Measurements from ENCODE around the gene KRTAP10-7. TPM values are rescaled to one million over a fixed set of nuclear protein-coding genes. Genes with fewer than 3 reads are reported as not detected.
"Not testable (repeated sequence)": the region's sequence is repeated elsewhere in the genome, so short reads cannot be mapped to it uniquely, and the experiment has no call there.

KRTAP10-7 gene
- total and polyA plus RNA-seq, 7 donors = not detected

DNA sequence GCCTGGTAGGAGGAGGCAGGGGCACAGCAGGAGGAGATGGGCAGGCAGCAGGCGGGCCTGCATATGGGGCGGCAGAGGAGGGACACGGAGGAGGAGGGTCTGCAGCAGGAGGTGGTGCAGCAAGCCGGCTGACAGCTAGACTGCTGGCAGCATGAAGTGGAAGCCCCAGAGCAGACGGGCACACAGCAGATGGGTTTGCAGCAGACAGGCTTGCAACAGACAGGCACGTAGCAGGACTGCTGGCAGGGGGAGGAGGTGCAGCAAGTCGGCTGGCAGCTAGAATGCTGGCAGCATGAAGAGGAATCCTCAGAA, 20.6 kb upstream of the KRTAP10-7 start:
- 66 to 75% methylated on average over 7 of the region's 7 CpGs for WGBS, 2 donors
- Histone ChIP-seq H3K9me3 (peaks cover 0 to 10% (median 4%) of the 10 kb centered on the region in 4 donors), H3K4me3 (no peak overlapping the region), H3K36me3 (no peaks in the 10 kb centered on the region), H3K27me3 (peaks cover 0 to 10% (median 6%) of the 10 kb centered on the region in 3 donors), H3K27ac (no peak overlapping the region), H3K4me1 (no peaks in the 10 kb centered on the region)
- no peak for TF ChIP-seq POLR2A (IDR thresholded peaks at IDR 0.05)
- no peak for TF ChIP-seq POLR2AphosphoS5 (IDR thresholded peaks at IDR 0.05)
- TF ChIP-seq, protein P1, sequence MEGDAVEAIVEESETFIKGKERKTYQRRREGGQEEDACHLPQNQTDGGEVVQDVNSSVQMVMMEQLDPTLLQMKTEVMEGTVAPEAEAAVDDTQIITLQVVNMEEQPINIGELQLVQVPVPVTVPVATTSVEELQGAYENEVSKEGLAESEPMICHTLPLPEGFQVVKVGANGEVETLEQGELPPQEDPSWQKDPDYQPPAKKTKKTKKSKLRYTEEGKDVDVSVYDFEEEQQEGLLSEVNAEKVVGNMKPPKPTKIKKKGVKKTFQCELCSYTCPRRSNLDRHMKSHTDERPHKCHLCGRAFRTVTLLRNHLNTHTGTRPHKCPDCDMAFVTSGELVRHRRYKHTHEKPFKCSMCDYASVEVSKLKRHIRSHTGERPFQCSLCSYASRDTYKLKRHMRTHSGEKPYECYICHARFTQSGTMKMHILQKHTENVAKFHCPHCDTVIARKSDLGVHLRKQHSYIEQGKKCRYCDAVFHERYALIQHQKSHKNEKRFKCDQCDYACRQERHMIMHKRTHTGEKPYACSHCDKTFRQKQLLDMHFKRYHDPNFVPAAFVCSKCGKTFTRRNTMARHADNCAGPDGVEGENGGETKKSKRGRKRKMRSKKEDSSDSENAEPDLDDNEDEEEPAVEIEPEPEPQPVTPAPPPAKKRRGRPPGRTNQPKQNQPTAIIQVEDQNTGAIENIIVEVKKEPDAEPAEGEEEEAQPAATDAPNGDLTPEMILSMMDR (IDR thresholded peaks at IDR 0.05) = no peak
- no peak for TF ChIP-seq EP300 (IDR thresholded peaks at IDR 0.05)
- intact Hi-C loops (cut with DNase I) = no loop called here
- no peak for DNase-seq

DNA sequence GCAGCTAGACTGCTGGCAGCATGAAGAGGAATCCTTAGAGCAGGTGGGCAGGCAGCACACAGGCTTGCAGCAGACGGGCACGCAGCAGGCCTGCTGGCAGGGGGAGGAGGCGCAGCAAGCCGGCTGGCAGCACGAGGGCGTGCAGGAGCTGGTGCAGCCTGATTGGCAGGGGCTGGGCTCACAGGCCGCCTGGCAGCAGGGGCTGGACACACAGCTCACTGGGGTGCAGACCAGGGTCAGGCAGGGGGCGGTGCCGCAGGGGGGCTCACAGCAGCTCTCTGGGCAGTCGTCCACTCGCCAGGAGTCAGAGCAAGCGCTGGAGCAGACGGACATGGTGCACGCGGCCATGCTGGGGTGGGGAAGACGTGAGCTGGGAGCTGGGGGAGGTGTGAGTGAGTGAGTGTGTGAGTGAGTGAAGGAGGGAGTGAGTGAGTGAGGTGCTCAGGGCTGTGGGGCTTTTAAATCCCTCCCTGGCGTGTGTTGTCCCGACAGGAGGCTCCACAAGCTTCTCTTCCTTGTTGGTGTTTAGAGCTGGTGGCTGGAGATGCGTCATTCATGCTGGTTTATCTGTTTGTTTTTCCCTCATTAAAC, 20.1 kb upstream of the KRTAP10-7 start, which contains the start of gene KRTAP10-5:
Gene KRTAP10-5 (minus strand): TSS at position 374 of the 591 bp plus-strand sequence. CDS start 26 bp downstream, at position 348.
- 23 to 46% methylated on average over 19 of the region's 19 CpGs for WGBS, 2 donors
- H3K4me3 ChIP-seq; intact Hi-C loops (cut with DNase I); H3K9me3 ChIP-seq; H3K36me3 ChIP-seq; H3K4me1 ChIP-seq; DNase-seq; H3K27ac ChIP-seq: not testable (repeated sequence)
- H3K27me3 ChIP-seq = peaks cover 0 to 15% (median 6%) of the 10 kb centered on the region in 3 donors

- TF ChIP-seq, protein P1 (IDR thresholded peaks at IDR 0.05) = no peak
- Histone ChIP-seq H3K27me3 (peaks cover 0 to 24% (median 10%) of the 10 kb centered on the region in 3 donors), H3K4me1 (no peaks in the 10 kb centered on the region), H3K36me3 (no peaks in the 10 kb centered on the region), H3K4me3 (no peak overlapping the region), H3K9me3 (peaks cover 0 to 10% (median 4%) of the 10 kb centered on the region in 4 donors), H3K27ac (no peak overlapping the region)
- 88 to 93% methylated on average over 3 of the region's 3 CpGs for WGBS, 2 donors
- intact Hi-C loops (cut with DNase I) = no loop called here
- DNase-seq = no peak
Observed at GRCh38 chr21:44581158-44581557, 19.2 kb upstream of the KRTAP10-7 start.

GRCh38 chr21:44582055-44582454, 18.3 kb upstream of the KRTAP10-7 start:
- TF ChIP-seq EP300 (IDR thresholded peaks at IDR 0.05) (no peak), POLR2AphosphoS5 (IDR thresholded peaks at IDR 0.05) (no peak), POLR2A (IDR thresholded peaks at IDR 0.05) (no peak)
- TF ChIP-seq, protein P1 (IDR thresholded peaks at IDR 0.05) = no peak
- H3K4me3 ChIP-seq = no peak overlapping the region
- intact Hi-C loops (cut with DNase I) = no loop called here
- H3K9me3 ChIP-seq = peaks cover 0 to 10% (median 4%) of the 10 kb centered on the region in 4 donors
- H3K4me1 ChIP-seq = no peaks in the 10 kb centered on the region
- DNase-seq = no peak
- H3K27me3 ChIP-seq = peaks cover 0 to 26% (median 13%) of the 10 kb centered on the region in 3 donors
- no peaks in the 10 kb centered on the region for H3K36me3 ChIP-seq
- 78 to 84% methylated on average over 15 of the region's 15 CpGs for WGBS, 2 donors
- no peak overlapping the region for H3K27ac ChIP-seq

GRCh38 chr21:44583089-44583799, 17.2 kb upstream of the KRTAP10-7 start:
- WGBS, 2 donors = 43 to 46% methylated on average over 11 of the region's 11 CpGs
- no peak for DNase-seq

More at GRCh38 chr21:44583089-44583799, 17.2 kb upstream of the KRTAP10-7 start:
- H3K4me1 ChIP-seq = no peaks in the 10 kb centered on the region
- no peak overlapping the region for H3K4me3 ChIP-seq
- no peak overlapping the region for H3K27ac ChIP-seq
- TF ChIP-seq, protein P1 (IDR thresholded peaks at IDR 0.05) = no peak
- TF ChIP-seq EP300 (IDR thresholded peaks at IDR 0.05) = no peak
- no peak for TF ChIP-seq POLR2A (IDR thresholded peaks at IDR 0.05)
- TF ChIP-seq POLR2AphosphoS5 (IDR thresholded peaks at IDR 0.05) = no peak
- intact Hi-C loops (cut with DNase I) = no loop called here
- peaks cover 0 to 7% (median 3%) of the 10 kb centered on the region in 4 donors for H3K9me3 ChIP-seq
- no peaks in the 10 kb centered on the region for H3K36me3 ChIP-seq
- peaks cover 0 to 30% (median 13%) of the 10 kb centered on the region in 3 donors for H3K27me3 ChIP-seq
